OCI-LY1 (cell line): Measurements from ENCODE around the gene SLC24A3.

ENCODE experiments used
- CTCF ChIP-seq: fragments of 200-600 bp; sonication (generic), shearing (Covaris generic); IDR thresholded peaks from 2 replicates; pipeline ENCODE4 v1.5.1; 2017; ENCODE audit warnings: mild to moderate bottlenecking, antibody characterized with exemption, low read length, moderate library complexity, mixed read lengths
- EZH2 ChIP-seq: fragments of 200-600 bp; sonication (generic), shearing (Covaris generic); IDR thresholded peaks from 2 replicates; pipeline ENCODE4 v1.8.0; 2017; ENCODE audit warnings: borderline replicate concordance, mixed run types, mild to moderate bottlenecking, antibody characterized with exemption, low read length, moderate library complexity, mixed read lengths

DNA sequence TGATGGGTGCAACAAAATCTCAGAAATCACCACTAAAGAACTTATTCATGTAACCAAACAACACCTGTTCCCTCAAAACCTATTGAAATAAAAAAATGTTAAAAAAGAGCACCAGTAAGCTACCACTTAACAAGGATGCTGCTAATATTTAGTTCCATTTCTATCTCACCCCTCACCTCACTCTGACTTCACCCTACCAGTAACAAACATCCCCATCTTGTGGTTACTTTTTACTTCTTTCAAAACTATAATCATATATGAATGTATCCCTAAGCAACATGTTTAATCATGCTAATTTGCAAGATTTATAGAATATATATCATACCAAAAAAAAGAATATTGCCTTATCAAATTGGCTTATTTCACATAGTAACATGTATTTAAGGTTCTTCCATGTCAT, 27.4 kb upstream of the SLC24A3 start:
- TF ChIP-seq CTCF (no peak; the same call in 1 of the 2 replicates), EZH2 (no peak)
